Breast epithelium (tissue), 4 donors: Measurements from ENCODE around the gene STXBP3. TPM values are rescaled to one million over a fixed set of nuclear protein-coding genes. Genes with fewer than 3 reads are reported as not detected.
A peak's percentile ranks its signal among the peaks of the same experiment; 100 is the strongest.

ENCODE experiments used
- DNase-seq, 2 donors: peaks; one replicate each; pipeline ENCODE4 v3.0.0-alpha.2; 2019; ENCODE audit warnings: low spot score in 2 of 2
- H3K27ac ChIP-seq, 2 donors: fragments of 200-600 bp; sonication (generic) in 1 of 2; one replicate each; pipeline ENCODE4 v1.5.1; 2016 to 2019; ENCODE audit warnings: mild to moderate bottlenecking in 1 of 2
- H3K27me3 ChIP-seq, 2 donors: fragments of 200-600 bp; sonication (generic) in 1 of 2; one replicate each; pipeline versions ENCODE4 v1.5.1 to v1.6.0; 2017 to 2019; ENCODE audit warnings: control low read depth in 1 of 2, mild to moderate bottlenecking in 1 of 2
- H3K36me3 ChIP-seq: fragments of 200-600 bp; one replicate; pipeline ENCODE4 v1.5.1; 2019
- H3K4me1 ChIP-seq, 2 donors: fragments of 200-600 bp; sonication (generic); one replicate each; pipeline ENCODE4 v1.5.1; 2016 to 2019; ENCODE audit warnings: control low read depth in 1 of 2
- H3K4me3 ChIP-seq, 3 donors: fragments of 200-600 bp; sonication (generic); 1 replicate in 2 of 3; 2 replicates in 1 of 3; pipeline ENCODE4 v1.5.1; 2016 to 2019; ENCODE audit warnings: mild to moderate bottlenecking in 3 of 3, moderate library complexity in 2 of 3
- H3K9me3 ChIP-seq, 2 donors: fragments of 200-600 bp; sonication (generic) in 1 of 2; one replicate each; pipeline ENCODE4 v1.5.1; 2016 to 2019; ENCODE audit warnings: control low read depth in 1 of 2
- POLR2A ChIP-seq: fragments of 450-650 bp; IDR thresholded peaks from one replicate; pipeline ENCODE4 v1.6.1; 2016; ENCODE audit warnings: antibody characterized with exemption, mild to moderate bottlenecking, moderate library complexity
- POLR2AphosphoS5 ChIP-seq, 3 donors: sonication (generic); formaldehyde crosslinking; IDR thresholded peaks; one replicate each; pipeline ENCODE4 v1.6.1; 2017; ENCODE audit warnings: antibody characterized with exemption in 3 of 3
- intact Hi-C: fragments of 100-400 bp; cut with DNase I; formaldehyde crosslinking; loops from one replicate; pipeline ENCODE4 v1.15.1; 2023; ENCODE audit warnings: low total_unique reads
- total RNA-seq, 3 donors: library from RNA; depleted of rRNA; stranded (reverse); fragments of >200 nt; gene quantifications; one replicate each; pipeline ENCODE4 v1.1.0, GENCODE V29; 2016
- TF ChIP-seq, protein P1 (sequence below), 3 donors: fragments of 450-650 bp; IDR thresholded peaks; one replicate each; pipeline ENCODE4 v1.5.1; 2016 to 2017; ENCODE audit warnings: antibody characterized with exemption in 3 of 3, mild to moderate bottlenecking in 3 of 3, moderate library complexity in 3 of 3

Gene STXBP3
- total RNA-seq, 3 donors from 2014 or later: 62.6 to 127 (median 79.5) TPM

DNA sequence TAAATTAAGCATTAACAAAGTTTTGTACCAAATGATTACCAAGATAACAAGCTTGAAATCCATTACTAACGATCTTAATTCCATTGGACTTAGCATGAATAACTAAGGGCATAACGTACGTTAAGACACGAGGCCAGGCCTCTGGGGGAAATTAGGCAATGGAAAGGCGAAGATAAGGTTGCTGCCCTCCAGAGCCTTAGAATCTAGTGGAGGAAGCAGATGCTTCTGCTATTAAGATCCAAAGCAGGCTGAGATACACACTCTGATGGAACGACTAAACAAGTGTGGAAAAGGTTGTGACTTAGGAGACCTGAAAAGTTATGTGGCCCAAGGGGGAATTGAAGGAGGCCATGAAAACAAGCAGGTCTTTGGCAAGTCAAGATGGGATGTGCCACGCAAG is 104.5 kb downstream of the STXBP3 start:
- H3K4me1 ChIP-seq: no peaks in the 10 kb centered on the region
- TF ChIP-seq POLR2A (no peak), POLR2AphosphoS5 (IDR thresholded peaks at IDR 0.05) (no peak)
- TF ChIP-seq, protein P1, sequence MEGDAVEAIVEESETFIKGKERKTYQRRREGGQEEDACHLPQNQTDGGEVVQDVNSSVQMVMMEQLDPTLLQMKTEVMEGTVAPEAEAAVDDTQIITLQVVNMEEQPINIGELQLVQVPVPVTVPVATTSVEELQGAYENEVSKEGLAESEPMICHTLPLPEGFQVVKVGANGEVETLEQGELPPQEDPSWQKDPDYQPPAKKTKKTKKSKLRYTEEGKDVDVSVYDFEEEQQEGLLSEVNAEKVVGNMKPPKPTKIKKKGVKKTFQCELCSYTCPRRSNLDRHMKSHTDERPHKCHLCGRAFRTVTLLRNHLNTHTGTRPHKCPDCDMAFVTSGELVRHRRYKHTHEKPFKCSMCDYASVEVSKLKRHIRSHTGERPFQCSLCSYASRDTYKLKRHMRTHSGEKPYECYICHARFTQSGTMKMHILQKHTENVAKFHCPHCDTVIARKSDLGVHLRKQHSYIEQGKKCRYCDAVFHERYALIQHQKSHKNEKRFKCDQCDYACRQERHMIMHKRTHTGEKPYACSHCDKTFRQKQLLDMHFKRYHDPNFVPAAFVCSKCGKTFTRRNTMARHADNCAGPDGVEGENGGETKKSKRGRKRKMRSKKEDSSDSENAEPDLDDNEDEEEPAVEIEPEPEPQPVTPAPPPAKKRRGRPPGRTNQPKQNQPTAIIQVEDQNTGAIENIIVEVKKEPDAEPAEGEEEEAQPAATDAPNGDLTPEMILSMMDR (IDR thresholded peaks at IDR 0.05): no peak
- no peak overlapping the region for H3K4me3 ChIP-seq
- H3K27ac ChIP-seq: peak overlapping the region in 1 of 2 donors; percentile 53
- intact Hi-C loops: loop anchor here (1.0 kb wide), 1 partner anchor 25 kb away; the partner anchor contains the start of gene GPSM2
- no peak for DNase-seq
- H3K36me3 ChIP-seq: no peaks in the 10 kb centered on the region
- H3K27me3 ChIP-seq: no peaks in the 10 kb centered on the region
- H3K9me3 ChIP-seq: no peaks in the 10 kb centered on the region

DNA sequence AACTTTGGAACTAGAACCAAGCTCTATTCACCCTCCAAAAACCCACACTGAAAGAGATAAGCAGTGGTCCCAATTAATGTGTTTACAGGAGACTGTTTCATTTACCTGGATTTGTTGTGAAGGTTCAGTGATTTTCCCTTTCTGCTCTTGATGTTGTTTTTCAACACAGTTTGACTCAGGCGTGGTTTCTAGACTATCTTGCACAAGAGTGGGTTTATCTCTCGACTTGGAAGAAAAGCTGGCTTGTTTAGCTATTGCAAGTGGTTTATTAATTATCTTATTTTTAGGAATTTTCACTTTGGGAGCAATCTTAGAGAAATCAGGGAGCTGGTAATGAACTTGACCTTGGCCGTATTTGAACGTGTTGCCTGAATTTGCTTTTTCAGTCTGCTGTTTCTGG is 105.1 kb downstream of the STXBP3 start:
- Histone ChIP-seq H3K9me3 (no peaks in the 10 kb centered on the region), H3K27ac (peak overlapping the region; percentile 52 to 71), H3K36me3 (no peaks in the 10 kb centered on the region), H3K27me3 (no peaks in the 10 kb centered on the region), H3K4me3 (no peak overlapping the region), H3K4me1 (no peaks in the 10 kb centered on the region)
- DNase-seq: no peak
- intact Hi-C loops: loop anchor here (1.0 kb wide), 1 partner anchor 25 kb away; the partner anchor contains the start of gene GPSM2
- TF ChIP-seq, protein P1 (IDR thresholded peaks at IDR 0.05): no peak
- no peak for TF ChIP-seq POLR2A
- TF ChIP-seq POLR2AphosphoS5 (IDR thresholded peaks at IDR 0.05): no peak

DNA sequence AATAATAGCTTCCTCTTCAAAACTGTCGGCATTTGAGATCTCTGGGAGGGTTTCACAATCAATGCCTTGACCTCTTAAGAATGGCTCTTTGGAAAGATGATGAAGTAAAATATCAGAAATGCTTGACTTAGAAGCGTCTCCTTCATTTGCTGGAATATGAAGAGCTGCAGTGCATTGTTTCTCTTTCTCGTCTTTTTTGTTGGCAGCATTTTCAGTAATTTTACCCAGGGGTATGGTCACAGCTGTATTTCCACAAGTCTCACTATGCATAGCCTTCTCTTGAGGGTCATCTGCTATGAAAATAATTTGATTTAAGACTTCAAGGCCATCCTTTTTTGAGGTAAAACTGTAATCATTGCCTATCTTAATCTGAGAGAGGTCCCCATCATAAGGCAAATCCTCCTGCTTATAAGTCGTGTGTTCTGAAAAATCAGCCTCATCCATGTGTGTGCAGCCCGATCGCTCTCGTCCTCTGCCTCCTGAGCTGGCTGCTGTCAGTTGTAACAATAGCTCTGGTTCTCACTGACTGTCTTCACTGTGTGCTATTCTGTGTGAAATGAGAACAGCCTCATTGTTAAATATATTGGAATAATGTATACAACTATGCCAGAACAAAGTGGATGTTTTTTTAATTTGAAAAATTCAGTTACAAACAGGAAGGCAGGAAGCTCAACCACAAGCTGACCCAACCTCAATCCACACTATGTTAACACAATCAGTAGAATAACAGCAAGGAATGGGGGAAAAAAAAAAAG is 105.9 kb downstream of the STXBP3 start:
- TF ChIP-seq POLR2A (no peak), POLR2AphosphoS5 (IDR thresholded peaks at IDR 0.05) (no peak)
- TF ChIP-seq, protein P1 (IDR thresholded peaks at IDR 0.05): no peak
- Histone ChIP-seq H3K9me3 (no peaks in the 10 kb centered on the region), H3K4me3 (peak overlapping the region in 2 of 3 donors; percentile 13 to 20), H3K27me3 (no peaks in the 10 kb centered on the region), H3K36me3 (no peaks in the 10 kb centered on the region), H3K4me1 (no peaks in the 10 kb centered on the region), H3K27ac (peak overlapping the region; percentile 52 to 71)
- no peak for DNase-seq
- intact Hi-C loops: no loop called here

DNA sequence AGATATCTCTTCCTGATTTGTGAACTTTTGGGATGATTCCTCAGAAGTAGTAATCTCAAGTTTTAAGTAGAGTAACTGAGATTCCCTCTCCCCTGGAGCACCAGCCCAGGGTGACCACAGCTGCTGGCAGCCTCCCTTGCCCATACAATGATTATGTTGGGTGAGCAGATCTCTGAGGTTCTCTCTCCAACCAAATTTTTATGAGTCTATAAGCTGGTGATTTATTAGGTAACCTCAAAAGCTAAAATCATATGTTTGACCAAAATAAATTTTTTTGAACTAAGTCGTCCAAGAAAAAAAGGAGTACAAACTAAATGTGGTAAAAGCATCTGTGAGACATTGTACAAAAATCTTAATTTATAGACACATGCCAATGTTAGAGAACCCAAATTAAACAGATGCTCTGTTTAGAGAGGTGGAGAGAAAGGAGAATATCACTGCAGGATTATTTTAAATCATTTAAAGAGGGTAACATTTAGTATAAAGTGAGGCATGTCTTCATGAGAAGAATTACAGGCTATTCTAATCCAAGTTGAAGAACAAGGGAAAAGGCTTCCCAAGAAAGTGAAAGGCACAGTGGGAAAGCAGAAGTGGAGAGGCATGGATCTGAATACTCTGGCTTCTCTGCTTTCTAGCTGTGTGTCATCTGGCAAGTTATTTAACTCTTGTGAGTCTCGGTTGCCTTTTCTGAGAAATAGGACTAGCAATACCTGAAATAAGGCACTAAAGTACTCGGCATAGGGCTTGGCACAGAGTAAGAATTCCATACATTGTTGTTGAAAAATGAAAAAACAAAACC is 107.9 kb downstream of the STXBP3 start:
- Histone ChIP-seq H3K4me3 (no peak overlapping the region), H3K9me3 (no peaks in the 10 kb centered on the region), H3K27ac (no peak overlapping the region), H3K36me3 (no peaks in the 10 kb centered on the region), H3K27me3 (no peaks in the 10 kb centered on the region), H3K4me1 (no peaks in the 10 kb centered on the region)
- DNase-seq: no peak
- intact Hi-C loops: no loop called here
- TF ChIP-seq POLR2AphosphoS5 (IDR thresholded peaks at IDR 0.05): no peak
- TF ChIP-seq, protein P1 (IDR thresholded peaks at IDR 0.05): no peak
- TF ChIP-seq POLR2A: no peak

DNA sequence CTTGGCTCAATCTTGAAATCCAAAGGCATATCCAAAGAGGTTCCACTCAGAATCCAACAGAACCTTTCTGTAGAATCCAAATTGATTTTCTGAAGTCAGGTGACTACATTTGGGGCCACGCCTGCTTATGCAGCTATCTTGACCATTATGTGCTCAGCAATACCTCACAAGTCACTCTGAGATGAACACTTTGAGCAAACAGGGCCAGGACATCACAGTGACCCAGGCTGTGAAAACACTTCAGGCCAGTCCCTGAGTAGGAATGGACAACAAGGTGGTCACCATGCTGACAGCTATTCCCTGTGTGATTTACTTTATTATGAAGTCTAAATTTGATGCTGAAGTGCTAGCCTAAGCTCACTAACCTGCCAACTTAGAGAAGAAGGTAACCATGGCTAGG is 110.5 kb downstream of the STXBP3 start, which contains the start of gene AKNAD1:
Gene AKNAD1, minus strand, starts transcription at position 101 of the 400 bp plus-strand sequence. CDS start 4,430 bp downstream, outside the sequence.
- intact Hi-C loops: no loop called here

More for the DNA sequence above, 110.5 kb downstream of the STXBP3 start, which contains the start of gene AKNAD1:
- Histone ChIP-seq H3K4me3 (no peak within 1 kb of the TSS), H3K4me1 (no peaks in the 10 kb centered on the region), H3K36me3 (no peaks in the 10 kb centered on the region), H3K27me3 (no peaks in the 10 kb centered on the region), H3K27ac (no peak within 1 kb of the TSS), H3K9me3 (no peaks in the 10 kb centered on the region)
- no peak for DNase-seq
- TF ChIP-seq, protein P1 (IDR thresholded peaks at IDR 0.05): no peak
- no peak for TF ChIP-seq POLR2AphosphoS5 (IDR thresholded peaks at IDR 0.05)
- no peak for TF ChIP-seq POLR2A
